Measurements from ENCODE around the gene GNG3.
"Not testable (repeated sequence)": the region's sequence is repeated elsewhere in the genome, so short reads cannot be mapped to it uniquely, and the experiment has no call there.

The GNG3 gene

DNA sequence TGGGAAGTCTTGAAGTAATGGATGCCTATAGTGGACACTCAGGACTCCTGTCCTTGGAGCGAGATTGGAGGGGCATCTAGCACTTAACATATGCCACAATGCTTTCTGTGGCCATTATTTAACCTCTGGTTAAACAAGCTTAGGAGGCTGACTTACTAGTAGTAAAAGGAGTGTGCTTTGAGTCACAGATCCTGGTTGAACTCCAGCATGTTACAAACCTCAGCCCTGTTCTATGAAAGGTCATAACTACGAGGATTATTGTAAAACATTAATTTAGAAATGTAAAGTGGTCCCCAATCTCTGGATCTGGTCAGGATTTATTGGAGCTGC lies 34.3 kb upstream of the GNG3 start:
- no peak for FAIRE-seq
- TF ChIP-seq TAF1 (IDR thresholded peaks at IDR 0.05; ENCODE audit: borderline replicate concordance, low read depth, low read length) (no peak), POLR2AphosphoS5 (IDR thresholded peaks at IDR 0.05; ENCODE audit: low read depth, low read length) (no peak), POLR2A (IDR thresholded peaks at IDR 0.05; ENCODE audit: low read depth, low read length) (no peak)

DNA sequence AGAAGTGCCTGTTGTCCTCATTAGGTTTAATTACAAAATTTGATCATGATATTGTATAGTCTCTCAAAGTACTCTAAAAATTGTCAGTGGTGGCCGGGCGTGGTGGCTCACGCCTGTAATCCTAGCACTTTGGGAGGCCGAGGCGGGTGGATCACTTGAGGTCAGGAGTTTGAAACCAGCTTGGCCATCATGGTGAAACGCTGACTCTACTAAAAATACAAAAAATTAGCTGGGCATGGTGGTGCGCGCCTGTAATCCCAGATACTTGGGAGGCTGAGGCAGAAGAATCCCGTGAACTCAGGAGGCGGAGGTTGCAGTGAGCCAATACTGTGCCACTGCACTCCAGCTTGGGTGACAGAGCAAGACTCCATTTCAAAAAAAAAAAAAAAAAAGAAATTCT lies 32.1 kb upstream of the GNG3 start:
- not testable (repeated sequence) for FAIRE-seq

More for the DNA sequence above, 34.3 kb upstream of the GNG3 start:
- DNase-seq (ENCODE audit: insufficient read length) = no peak

DNA sequence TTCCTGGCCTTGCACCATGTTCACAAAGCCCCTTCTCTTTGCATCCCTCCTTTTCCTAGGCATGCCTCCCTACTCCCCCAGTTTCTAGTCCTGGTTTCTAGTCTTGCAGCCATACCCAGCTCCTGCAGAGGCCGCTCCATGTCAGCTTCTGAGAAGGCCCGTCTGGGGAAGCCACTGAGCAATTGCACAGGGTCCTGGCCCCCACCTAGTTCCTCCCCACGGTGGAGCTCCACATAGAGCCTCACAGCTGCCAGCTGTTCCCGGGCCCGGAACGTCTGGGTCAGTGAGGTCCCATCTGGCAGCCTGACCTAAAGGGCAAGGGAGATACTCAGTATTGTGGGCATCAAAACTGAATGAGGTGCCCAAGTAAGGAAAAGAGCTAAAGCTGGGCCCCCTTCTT lies 30.8 kb upstream of the GNG3 start:
- DNase-seq (ENCODE audit: insufficient read length) = no peak
- no peak for TF ChIP-seq TAF1 (IDR thresholded peaks at IDR 0.05; ENCODE audit: borderline replicate concordance, low read depth, low read length)
- TF ChIP-seq POLR2AphosphoS5 (IDR thresholded peaks at IDR 0.05; ENCODE audit: low read depth, low read length) = no peak
- no peak for FAIRE-seq

More for the DNA sequence above, 32.1 kb upstream of the GNG3 start:
- DNase-seq (ENCODE audit: insufficient read length) = not testable (repeated sequence)

DNA sequence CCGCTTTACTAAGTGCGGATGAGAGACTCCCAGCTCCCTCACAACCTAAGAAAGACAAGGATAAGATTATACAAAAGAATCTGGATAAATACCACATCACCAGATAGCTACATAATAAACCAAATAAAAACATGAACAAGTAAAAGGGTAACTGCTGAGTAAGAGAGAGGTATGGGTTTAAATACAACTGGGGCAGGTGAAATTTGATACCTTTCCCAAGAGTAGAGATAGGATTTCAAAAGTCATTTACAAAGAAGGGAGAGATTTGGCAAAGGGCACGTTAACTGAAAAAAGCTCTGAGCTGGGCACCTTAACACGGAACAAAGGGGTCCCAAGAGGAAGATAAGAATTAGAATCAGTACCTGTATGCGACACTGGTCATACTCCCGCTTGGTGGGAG lies 30.3 kb upstream of the GNG3 start:
- no peak for DNase-seq (ENCODE audit: insufficient read length)
- TF ChIP-seq TAF1 (IDR thresholded peaks at IDR 0.05; ENCODE audit: borderline replicate concordance, low read depth, low read length) (no peak), POLR2A (IDR thresholded peaks at IDR 0.05; ENCODE audit: low read depth, low read length) (no peak), POLR2AphosphoS5 (IDR thresholded peaks at IDR 0.05; ENCODE audit: low read depth, low read length) (no peak)
- FAIRE-seq = no peak

DNA sequence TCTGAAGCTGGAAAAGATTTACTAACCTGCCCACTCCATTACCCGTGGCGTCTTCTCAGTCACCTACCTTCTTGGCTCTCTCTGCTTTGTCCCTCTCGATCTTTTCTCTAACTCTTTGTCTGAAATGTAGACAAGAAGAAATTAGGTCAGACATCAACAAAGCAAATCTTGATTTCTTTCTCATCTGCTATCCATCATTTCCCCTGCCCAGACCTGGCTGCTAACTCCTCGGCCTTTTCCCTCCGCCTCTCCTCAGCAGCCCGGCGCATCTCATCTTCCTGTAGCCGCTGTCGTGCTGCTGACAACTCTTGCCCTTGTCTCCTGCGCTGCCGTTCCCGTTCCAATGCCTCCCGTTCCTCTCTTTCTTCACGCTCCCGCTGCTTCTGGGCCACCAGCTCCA lies 29.8 kb upstream of the GNG3 start:
- TF ChIP-seq POLR2AphosphoS5 (IDR thresholded peaks at IDR 0.05; ENCODE audit: low read depth, low read length) = no peak
- TF ChIP-seq TAF1 (IDR thresholded peaks at IDR 0.05; ENCODE audit: borderline replicate concordance, low read depth, low read length) = no peak
- TF ChIP-seq POLR2A (IDR thresholded peaks at IDR 0.05; ENCODE audit: low read depth, low read length) = no peak

GRCh38 chr11:62678433-62678769 lies 29.1 kb upstream of the GNG3 start:
- no peak for FAIRE-seq
- TF ChIP-seq TAF1 (IDR thresholded peaks at IDR 0.05; ENCODE audit: borderline replicate concordance, low read depth, low read length) = no peak
- TF ChIP-seq POLR2AphosphoS5 (IDR thresholded peaks at IDR 0.05; ENCODE audit: low read depth, low read length) = no peak
- no peak for TF ChIP-seq POLR2A (IDR thresholded peaks at IDR 0.05; ENCODE audit: low read depth, low read length)
- DNase-seq (ENCODE audit: insufficient read length) = no peak

More for the DNA sequence above, 29.8 kb upstream of the GNG3 start:
- DNase-seq (ENCODE audit: insufficient read length) = no peak
- FAIRE-seq = no peak

- peak; percentile 91; the same call in 1 of the 2 replicates for TF ChIP-seq POLR2A (IDR thresholded peaks at IDR 0.05; ENCODE audit: low read depth, low read length)
- TF ChIP-seq POLR2AphosphoS5 (IDR thresholded peaks at IDR 0.05; ENCODE audit: low read depth, low read length) = peak; percentile 93
- TF ChIP-seq TAF1 (IDR thresholded peaks at IDR 0.05; ENCODE audit: borderline replicate concordance, low read depth, low read length) = peak; percentile 73
- peak; percentile 91 for DNase-seq (ENCODE audit: insufficient read length)
- peak; percentile 80 for FAIRE-seq
These were observed 28.4 kb upstream of the GNG3 start, which contains the start of gene UBXN1 for GRCh38 chr11:62678770-62679696. Gene UBXN1, minus strand, starts transcription at chr11:62679073. Its CDS starts 150 bp downstream, at chr11:62678923.

DNA sequence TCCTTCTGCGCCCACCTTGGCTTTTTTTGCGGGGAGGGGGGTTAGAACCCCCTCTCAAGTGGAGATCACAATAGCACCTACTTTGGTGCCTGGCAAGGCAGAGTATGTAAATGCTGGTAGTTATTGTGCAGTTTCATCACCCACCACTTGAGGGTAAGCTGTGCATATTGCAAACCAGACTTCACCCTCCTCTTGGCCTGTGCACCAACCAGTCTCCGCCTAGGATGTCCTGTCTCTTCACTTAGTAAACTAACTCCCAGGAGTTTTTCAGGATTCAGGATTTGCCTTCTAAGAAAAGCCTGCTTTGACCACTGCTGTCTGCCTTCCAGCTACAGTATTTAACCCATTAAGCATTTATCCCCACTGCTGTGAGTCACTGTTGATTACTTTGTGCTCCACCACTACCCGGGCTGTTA lies 26.6 kb upstream of the GNG3 start:
- no peak for DNase-seq (ENCODE audit: insufficient read length)
- peak; percentile 85 for FAIRE-seq
- TF ChIP-seq POLR2A (IDR thresholded peaks at IDR 0.05; ENCODE audit: low read depth, low read length) = no peak
- no peak for TF ChIP-seq TAF1 (IDR thresholded peaks at IDR 0.05; ENCODE audit: borderline replicate concordance, low read depth, low read length)
- TF ChIP-seq POLR2AphosphoS5 (IDR thresholded peaks at IDR 0.05; ENCODE audit: low read depth, low read length) = no peak

- no peak for TF ChIP-seq TAF1 (IDR thresholded peaks at IDR 0.05; ENCODE audit: borderline replicate concordance, low read depth, low read length)
- DNase-seq (ENCODE audit: insufficient read length) = no peak
- FAIRE-seq = no peak
These were observed 25.0 kb upstream of the GNG3 start for GRCh38 chr11:62682518-62682917.

GRCh38 chr11:62687508-62688396 lies 19.7 kb upstream of the GNG3 start:
- no peak for FAIRE-seq
- DNase-seq (ENCODE audit: insufficient read length) = no peak
- TF ChIP-seq POLR2A (IDR thresholded peaks at IDR 0.05; ENCODE audit: low read depth, low read length) = no peak
- no peak for TF ChIP-seq TAF1 (IDR thresholded peaks at IDR 0.05; ENCODE audit: borderline replicate concordance, low read depth, low read length)

DNA sequence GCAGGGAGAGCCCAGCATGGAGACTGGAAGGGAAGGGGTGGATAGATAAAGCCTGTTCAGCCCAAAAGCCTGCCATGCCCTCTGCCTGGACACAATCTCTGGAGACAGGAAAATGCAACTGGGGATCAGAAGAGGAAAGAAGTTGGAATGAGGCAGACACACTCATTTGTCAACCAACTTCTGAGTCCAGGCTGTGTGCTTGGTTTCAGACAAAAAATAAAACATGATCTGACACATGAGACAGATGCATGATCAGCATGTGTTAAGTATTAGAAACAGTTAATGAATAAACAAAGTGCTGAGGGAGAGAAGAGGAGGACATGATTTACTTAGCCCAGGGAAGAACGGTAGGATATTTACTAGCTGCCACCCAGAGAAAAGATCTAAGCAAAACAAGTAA lies 19.0 kb upstream of the GNG3 start:
- TF ChIP-seq TAF1 (IDR thresholded peaks at IDR 0.05; ENCODE audit: borderline replicate concordance, low read depth, low read length) (no peak), POLR2A (IDR thresholded peaks at IDR 0.05; ENCODE audit: low read depth, low read length) (no peak), POLR2AphosphoS5 (IDR thresholded peaks at IDR 0.05; ENCODE audit: low read depth, low read length) (no peak)
- DNase-seq (ENCODE audit: insufficient read length) (no peak), FAIRE-seq (no peak)

Measured in GM12892 (cell line).